Stimulated activated CD4-positive, alpha-beta T cell treated with anti-CD3 and anti-CD28 coated beads, Interleukin-2, amount 100 ng/mL, for 48 hours (primary cell): ENCODE data around the gene PLPPR1.

ENCODE experiments used
- DNase-seq, 2 donors: peaks; one replicate each; pipeline ENCODE4 v3.0.0-alpha.2; 2020

The PLPPR1 gene

GRCh38 chr9:101128623-101129022 lies 100.1 kb downstream of the PLPPR1 start:
- no peak for DNase-seq

- no peak for DNase-seq
These were observed 101.5 kb downstream of the PLPPR1 start for GRCh38 chr9:101130054-101130453.

GRCh38 chr9:101131326-101131725 lies 102.8 kb downstream of the PLPPR1 start:
- DNase-seq: no peak

- DNase-seq: no peak
These were observed 104.3 kb downstream of the PLPPR1 start for GRCh38 chr9:101132801-101133200.

- no peak for DNase-seq
These were observed 110.0 kb downstream of the PLPPR1 start for GRCh38 chr9:101138509-101138908.

GRCh38 chr9:101139082-101139481 lies 110.6 kb downstream of the PLPPR1 start:
- no peak for DNase-seq

GRCh38 chr9:101140764-101141163 lies 112.2 kb downstream of the PLPPR1 start:
- DNase-seq: no peak

GRCh38 chr9:101146508-101146907 lies 118.0 kb downstream of the PLPPR1 start:
- DNase-seq: no peak

- no peak for DNase-seq
These were observed 119.8 kb downstream of the PLPPR1 start for GRCh38 chr9:101148344-101148743.

GRCh38 chr9:101158361-101158760 lies 129.8 kb downstream of the PLPPR1 start:
- DNase-seq: no peak

GRCh38 chr9:101162231-101162630 lies 133.7 kb downstream of the PLPPR1 start:
- DNase-seq: no peak

- DNase-seq: no peak
These were observed 136.6 kb downstream of the PLPPR1 start for GRCh38 chr9:101165131-101165530.

- DNase-seq: no peak
These were observed 139.1 kb downstream of the PLPPR1 start for GRCh38 chr9:101167490-101168134.

- DNase-seq: no peak
These were observed 144.1 kb downstream of the PLPPR1 start for GRCh38 chr9:101172616-101173015.

GRCh38 chr9:101173907-101174306 lies 145.4 kb downstream of the PLPPR1 start:
- DNase-seq: no peak

GRCh38 chr9:101176384-101176783 lies 147.9 kb downstream of the PLPPR1 start:
- DNase-seq: no peak

- no peak for DNase-seq
These were observed 156.3 kb downstream of the PLPPR1 start for GRCh38 chr9:101184813-101185278.

- no peak for DNase-seq
These were observed 163.2 kb downstream of the PLPPR1 start for GRCh38 chr9:101191723-101192122.

- DNase-seq: no peak
These were observed 168.5 kb downstream of the PLPPR1 start for GRCh38 chr9:101197026-101197425.

- no peak for DNase-seq
These were observed 172.3 kb downstream of the PLPPR1 start for GRCh38 chr9:101200852-101201251.

- DNase-seq: no peak
These were observed 173.1 kb downstream of the PLPPR1 start for GRCh38 chr9:101201630-101202029.

- no peak for DNase-seq
These were observed 181.1 kb downstream of the PLPPR1 start for GRCh38 chr9:101209670-101210069.

- no peak for DNase-seq
These were observed 184.1 kb downstream of the PLPPR1 start for GRCh38 chr9:101212661-101213060.

- DNase-seq: no peak
These were observed 190.5 kb downstream of the PLPPR1 start for GRCh38 chr9:101219030-101219429.

- no peak for DNase-seq
These were observed 191.8 kb downstream of the PLPPR1 start for GRCh38 chr9:101220341-101220740.
